Measurements from ENCODE around the gene NIM1K.
"Not testable (repeated sequence)": the region's sequence is repeated elsewhere in the genome, so short reads cannot be mapped to it uniquely, and the experiment has no call there.

NIM1K gene

GRCh38 chr5:43190755-43191603, 1.0 kb upstream of the NIM1K start:
- no peak for DNase-seq

GRCh38 chr5:43192558-43193180, 644 bp downstream of the NIM1K start:
- peak; percentile 9 for DNase-seq

GRCh38 chr5:43193181-43193893, 1.3 kb downstream of the NIM1K start:
- peak; percentile 15 for DNase-seq

- no peak for DNase-seq
These were observed 1.9 kb downstream of the NIM1K start for GRCh38 chr5:43193894-43194265.

- DNase-seq = no peak
These were observed 3.7 kb downstream of the NIM1K start for GRCh38 chr5:43195670-43196265.

- DNase-seq = no peak
These were observed 5.5 kb downstream of the NIM1K start for GRCh38 chr5:43197535-43197934.

GRCh38 chr5:43201442-43201841, 9.4 kb downstream of the NIM1K start:
- not testable (repeated sequence) for DNase-seq

- no peak for DNase-seq
These were observed 10.4 kb downstream of the NIM1K start for GRCh38 chr5:43202380-43202779.

- DNase-seq = no peak
These were observed 11.3 kb downstream of the NIM1K start for GRCh38 chr5:43203373-43203772.

GRCh38 chr5:43204958-43205357, 12.9 kb downstream of the NIM1K start:
- DNase-seq = no peak

GRCh38 chr5:43207601-43208000, 15.6 kb downstream of the NIM1K start:
- no peak for DNase-seq

GRCh38 chr5:43208658-43209057, 16.6 kb downstream of the NIM1K start:
- DNase-seq = no peak

- DNase-seq = no peak
These were observed 17.0 kb downstream of the NIM1K start for GRCh38 chr5:43209060-43209459.

- DNase-seq = no peak
These were observed 17.8 kb downstream of the NIM1K start for GRCh38 chr5:43209833-43210232.

- DNase-seq = no peak
These were observed 18.5 kb downstream of the NIM1K start for GRCh38 chr5:43210570-43210969.

GRCh38 chr5:43213951-43214350, 21.9 kb downstream of the NIM1K start:
- no peak for DNase-seq

GRCh38 chr5:43215073-43215631, 23.1 kb downstream of the NIM1K start:
- DNase-seq = no peak

GRCh38 chr5:43216941-43217340, 24.9 kb downstream of the NIM1K start:
- DNase-seq = no peak

- DNase-seq = no peak
These were observed 27.1 kb downstream of the NIM1K start for GRCh38 chr5:43219120-43219519.

- no peak for DNase-seq
These were observed 29.5 kb downstream of the NIM1K start for GRCh38 chr5:43221502-43221901.

GRCh38 chr5:43225649-43226245, 33.7 kb downstream of the NIM1K start:
- no peak for DNase-seq

- no peak for DNase-seq
These were observed 35.6 kb downstream of the NIM1K start for GRCh38 chr5:43227655-43228054.

- no peak for DNase-seq
These were observed 38.7 kb downstream of the NIM1K start for GRCh38 chr5:43230707-43231106.
